Loucy (cell line): ENCODE measurements around the gene HSBP1L1.
"Not testable (repeated sequence)": the region's sequence is repeated elsewhere in the genome, so short reads cannot be mapped to it uniquely, and the experiment has no call there.

Experiments
- H2AFZ ChIP-seq: fragments of 200-600 bp; sonication (generic); 2 replicates; pipeline ENCODE4 v1.6.0; 2016; ENCODE audit warnings: antibody characterized with exemption, mild to moderate bottlenecking, low read length, moderate library complexity
- H3F3A ChIP-seq: fragments of 200-600 bp; 2 replicates; pipeline ENCODE4 v1.6.0; 2016; ENCODE audit warnings: antibody characterized with exemption, low read depth, mild to moderate bottlenecking
- H3K27me3 ChIP-seq: fragments of 200-600 bp; sonication (generic); 2 replicates; pipeline ENCODE4 v1.6.1; 2014; ENCODE audit warnings: low read length, mild to moderate bottlenecking; ENCODE audit not compliant: insufficient read depth, poor library complexity, severe bottlenecking
- H3K36me3 ChIP-seq: fragments of 200-600 bp; sonication (generic); 2 replicates; pipeline ENCODE4 v1.6.1; 2016; ENCODE audit warnings: low read length; ENCODE audit not compliant: insufficient read depth
- H3K4me1 ChIP-seq: fragments of 200-600 bp; sonication (generic); 2 replicates; pipeline ENCODE4 v1.5.1; 2014; ENCODE audit warnings: low read length, mild to moderate bottlenecking; ENCODE audit not compliant: insufficient read depth, poor library complexity, severe bottlenecking
- H3K4me2 ChIP-seq: fragments of 200-600 bp; sonication (generic); 2 replicates; pipeline ENCODE4 v1.6.0; 2014; ENCODE audit warnings: antibody characterized with exemption, low read length, low read depth, mild to moderate bottlenecking; ENCODE audit not compliant: poor library complexity, severe bottlenecking
- H3K4me3 ChIP-seq: fragments of 200-600 bp; sonication (generic); 2 replicates; pipeline ENCODE4 v1.5.1; 2014; ENCODE audit warnings: low read length, mild to moderate bottlenecking, mixed read lengths; ENCODE audit not compliant: poor library complexity, severe bottlenecking
- H3K79me2 ChIP-seq: fragments of 200-600 bp; sonication (generic); 2 replicates; pipeline ENCODE4 v1.6.1; 2014; ENCODE audit warnings: low read length; ENCODE audit not compliant: insufficient read depth
- H3K9ac ChIP-seq: fragments of 200-600 bp; sonication (generic); 2 replicates; pipeline ENCODE4 v1.6.0; 2014; ENCODE audit warnings: mild to moderate bottlenecking, low read depth, low read length, moderate library complexity; ENCODE audit not compliant: poor library complexity, severe bottlenecking
- H3K9me2 ChIP-seq: fragments of 200-600 bp; sonication (generic); replicated peaks from 2 replicates; pipeline ENCODE4 v1.6.1; 2016; ENCODE audit warnings: low read depth, low read length, mixed read lengths
- H3K9me3 ChIP-seq: fragments of 200-600 bp; sonication (generic); 2 replicates; pipeline ENCODE4 v1.6.1; 2014; ENCODE audit warnings: mild to moderate bottlenecking, antibody characterized with exemption, low read length, low read depth; ENCODE audit not compliant: insufficient read depth
- H4K20me1 ChIP-seq: fragments of 200-600 bp; sonication (generic); 2 replicates; pipeline ENCODE4 v1.6.0; 2014; ENCODE audit warnings: antibody characterized with exemption, low read length, mild to moderate bottlenecking; ENCODE audit not compliant: insufficient read depth, poor library complexity, severe bottlenecking
- CTCF ChIP-seq: fragments of 200-600 bp; sonication (generic); conservative IDR thresholded peaks from 2 replicates; pipeline ENCODE4 v1.5.1; 2014; ENCODE audit warnings: mild to moderate bottlenecking, antibody characterized with exemption, low read length
- EZH2phosphoT487 ChIP-seq: fragments of 200-600 bp; IDR thresholded peaks from 2 replicates; pipeline ENCODE4 v1.6.1; 2018; ENCODE audit warnings: antibody characterized with exemption, mild to moderate bottlenecking, moderate library complexity, borderline replicate concordance

HSBP1L1 gene

GRCh38 chr18:79991494-79991893, 27.1 kb downstream of the HSBP1L1 start:
- no peaks in the 10 kb centered on the region for H3K9me2 ChIP-seq
- H3K36me3 ChIP-seq = no peaks in the 10 kb centered on the region
- peaks cover 17% of the 10 kb centered on the region for H3K4me1 ChIP-seq
- H3K9me3 ChIP-seq = no peaks in the 10 kb centered on the region; the same call in 1 of the 2 replicates
- TF ChIP-seq CTCF (no peak), EZH2phosphoT487 (no peak)
- peaks cover 20% of the 10 kb centered on the region for H3K79me2 ChIP-seq
- H3K9ac ChIP-seq = no peak overlapping the region
- H3F3A ChIP-seq = no peaks in the 10 kb centered on the region
- no peak overlapping the region for H3K4me3 ChIP-seq
- H3K27me3 ChIP-seq = no peaks in the 10 kb centered on the region
- no peak overlapping the region for H2AFZ ChIP-seq
- H3K4me2 ChIP-seq = no peak overlapping the region
- peaks cover 16% of the 10 kb centered on the region for H4K20me1 ChIP-seq

GRCh38 chr18:79999701-80000100, 35.3 kb downstream of the HSBP1L1 start:
- not testable (repeated sequence) for H3K9ac ChIP-seq, H2AFZ ChIP-seq, H3K4me3 ChIP-seq, H3F3A ChIP-seq, H3K9me2 ChIP-seq, H3K4me1 ChIP-seq, H3K4me2 ChIP-seq, H4K20me1 ChIP-seq, H3K27me3 ChIP-seq, H3K36me3 ChIP-seq, H3K79me2 ChIP-seq
- peaks cover 26% of the 10 kb centered on the region; the same call in 1 of the 2 replicates for H3K9me3 ChIP-seq

GRCh38 chr18:80000877-80001276, 36.4 kb downstream of the HSBP1L1 start:
- no peak overlapping the region for H3K9ac ChIP-seq
- peaks cover 27% of the 10 kb centered on the region; the same call in 1 of the 2 replicates for H3K9me3 ChIP-seq
- no peaks in the 10 kb centered on the region for H3K79me2 ChIP-seq
- no peaks in the 10 kb centered on the region for H3F3A ChIP-seq
- no peak overlapping the region for H3K4me3 ChIP-seq
- H4K20me1 ChIP-seq = no peaks in the 10 kb centered on the region
- H3K4me1 ChIP-seq = no peaks in the 10 kb centered on the region
- no peak for TF ChIP-seq CTCF
- no peak for TF ChIP-seq EZH2phosphoT487
- H3K9me2 ChIP-seq = no peaks in the 10 kb centered on the region
- no peaks in the 10 kb centered on the region for H3K27me3 ChIP-seq
- no peak overlapping the region for H2AFZ ChIP-seq
- no peak overlapping the region for H3K4me2 ChIP-seq
- H3K36me3 ChIP-seq = no peaks in the 10 kb centered on the region

GRCh38 chr18:80002468-80002867, 38.0 kb downstream of the HSBP1L1 start:
- Histone ChIP-seq H3K9ac (no peak overlapping the region), H3K4me3 (no peak overlapping the region), H3K79me2 (no peaks in the 10 kb centered on the region), H3K4me2 (no peak overlapping the region), H3K9me3 (peaks cover 31% of the 10 kb centered on the region; the same call in 1 of the 2 replicates), H3K9me2 (no peaks in the 10 kb centered on the region), H4K20me1 (no peaks in the 10 kb centered on the region), H3K4me1 (no peaks in the 10 kb centered on the region), H3K36me3 (no peaks in the 10 kb centered on the region), H3F3A (no peaks in the 10 kb centered on the region), H3K27me3 (no peaks in the 10 kb centered on the region), H2AFZ (no peak overlapping the region)
- TF ChIP-seq EZH2phosphoT487 (no peak), CTCF (no peak)
